Measurements from ENCODE around the gene CACNA2D1.

GRCh38 chr7:82467020-82467419, 23.4 kb upstream of the CACNA2D1 start:
- TF ChIP-seq ATF2 (CRISPR knock-in tag; IDR thresholded peaks at IDR 0.05) = no peak
- TF ChIP-seq ZNF280B (CRISPR knock-in tag; IDR thresholded peaks at IDR 0.05) = no peak
- TF ChIP-seq MAX (CRISPR knock-in tag; IDR thresholded peaks at IDR 0.05) = no peak
- no peak for TF ChIP-seq NR3C1 (CRISPR knock-in tag; IDR thresholded peaks at IDR 0.05)
- TF ChIP-seq NFYB (IDR thresholded peaks at IDR 0.05; ENCODE audit: extremely low read depth, insufficient read length) = no peak
- no peak for TF ChIP-seq BDP1 (IDR thresholded peaks at IDR 0.05; ENCODE audit: insufficient read depth, insufficient read length)
- TF ChIP-seq HMGXB4 (CRISPR knock-in tag; IDR thresholded peaks at IDR 0.05) = no peak
- TF ChIP-seq MTA2 (IDR thresholded peaks at IDR 0.05; ENCODE audit: low read depth) = no peak
- TF ChIP-seq HNRNPH1 (optimal IDR thresholded peaks at IDR 0.05; ENCODE audit: low read depth, low read length) = no peak
- TF ChIP-seq YY1 (IDR thresholded peaks at IDR 0.05; ENCODE audit: borderline replicate concordance in 1 of 3, control insufficient read depth in 1 of 3, extremely low read depth in 1 of 3, insufficient read depth in 3 of 3, insufficient read length in 1 of 3, insufficient replicate concordance in 2 of 3, low read depth in 1 of 3, low read length in 2 of 3) = no peak

Data from K562 (cell line).